Hepatocyte (in vitro differentiated cells): ENCODE measurements around the gene RGS17.

ENCODE experiments used
- CTCF ChIP-seq: fragments of 200-600 bp; sonication (generic); IDR thresholded peaks from 2 replicates; pipeline ENCODE4 v1.5.1; 2016; ENCODE audit warnings: antibody characterized with exemption, mild to moderate bottlenecking; ENCODE audit not compliant: poor library complexity
- EZH2phosphoT487 ChIP-seq: fragments of 200-600 bp; sonication (generic); IDR thresholded peaks from one replicate; pipeline ENCODE4 v1.6.1; 2018; ENCODE audit warnings: antibody characterized with exemption, mild to moderate bottlenecking, low read depth, moderate library complexity; ENCODE audit not compliant: unreplicated experiment, severe bottlenecking

GRCh38 chr6:153083869-153084268 is 47.2 kb downstream of the RGS17 start:
- TF ChIP-seq EZH2phosphoT487 (no peak), CTCF (no peak)
